SK-N-SH (cell line): Measurements from ENCODE around the gene PPP5C. TPM values are rescaled to one million over a fixed set of nuclear protein-coding genes. Genes with fewer than 3 reads are reported as not detected.

ENCODE experiments used
- CTCF ChIA-PET: fragments of 300-600, 350-600 bp; formaldehyde crosslinking; extraction: SDS; loops from one replicate; lab custom pipeline; 2021; lab: Yijun Ruan, JAX
- POLR2A ChIA-PET: fragments of 350-600 bp; sonication (Branson Sonifier 250); formaldehyde crosslinking; extraction: SDS; loops from one replicate; lab custom pipeline; 2020; ENCODE audit warnings: antibody characterized with exemption, inconsistent platforms; lab: Yijun Ruan, JAX
- DNase-seq: peaks from one replicate; pipeline ENCODE4 v3.0.0; 2012
- H2AFZ ChIP-seq: fragments of 200-600 bp; sonication (generic); 2 replicates; pipeline ENCODE4 v1.8.1; 2016; ENCODE audit warnings: antibody characterized with exemption, mild to moderate bottlenecking, low read depth
- H3F3A ChIP-seq: fragments of 200-600 bp; sonication (generic); replicated peaks from 2 replicates; pipeline ENCODE3; 2016; ENCODE audit warnings: antibody characterized with exemption, mild to moderate bottlenecking; ENCODE audit not compliant: insufficient read depth
- H3K27ac ChIP-seq, 2 experiments: fragments of 200-500 bp in 1 of 2; fragments of 200-600 bp in 1 of 2; sonication (Bioruptor generic) in 1 of 2; sonication (generic), shearing (Covaris generic) in 1 of 2; 2 replicates each; pipeline versions ENCODE4 v1.5.1 to v1.6.1; 2014 to 2016; ENCODE audit warnings: low read depth in 2 of 2, inconsistent platforms in 1 of 2, low read length in 1 of 2, mild to moderate bottlenecking in 1 of 2, mixed read lengths in 1 of 2
- H3K27me3 ChIP-seq: fragments of 200-600 bp; sonication (generic), shearing (Covaris generic); 2 replicates; pipeline ENCODE4 v1.6.1; 2016; ENCODE audit warnings: mixed run types; ENCODE audit not compliant: insufficient read depth
- H3K36me3 ChIP-seq, 2 experiments: fragments of 200-500 bp in 1 of 2; fragments of 200-600 bp in 1 of 2; sonication (Bioruptor generic) in 1 of 2; sonication (generic) in 1 of 2; replicated peaks in 1 of 2; 2 replicates each; pipeline versions ENCODE3 to v1.5.1; 2014 to 2016; ENCODE audit warnings: low read length in 1 of 2, mild to moderate bottlenecking in 1 of 2; ENCODE audit not compliant: insufficient read depth in 2 of 2, control insufficient read depth in 1 of 2
- H3K4me1 ChIP-seq, 2 experiments: fragments of 200-500 bp in 1 of 2; fragments of 200-600 bp in 1 of 2; sonication (Bioruptor generic) in 1 of 2; sonication (generic), shearing (Covaris generic) in 1 of 2; 2 replicates each; pipeline versions ENCODE4 v1.5.1 to v1.6.1; 2014 to 2016; ENCODE audit warnings: low read depth in 1 of 2, low read length in 1 of 2, mixed run types in 1 of 2; ENCODE audit not compliant: insufficient read depth in 2 of 2, control insufficient read depth in 1 of 2
- H3K4me2 ChIP-seq: fragments of 200-600 bp; sonication (generic), shearing (Covaris generic); 2 replicates; pipeline ENCODE4 v1.6.1; 2017; ENCODE audit warnings: mixed run types
- H3K4me3 ChIP-seq, 2 experiments: fragments of 200-500 bp in 1 of 2; fragments of 200-600 bp in 1 of 2; sonication (Bioruptor generic) in 1 of 2; sonication (generic), shearing (Covaris generic) in 1 of 2; 2 replicates each; pipeline versions ENCODE4 v1.5.1 to v1.8.1; 2014 to 2016; ENCODE audit warnings: low read depth in 2 of 2, inconsistent platforms in 1 of 2, low read length in 1 of 2, mild to moderate bottlenecking in 1 of 2, mixed read lengths in 1 of 2, moderate library complexity in 1 of 2
- H3K79me2 ChIP-seq: fragments of 200-600 bp; sonication (generic); 2 replicates; pipeline ENCODE4 v1.8.1; 2017; ENCODE audit warnings: mild to moderate bottlenecking; ENCODE audit not compliant: insufficient read depth
- H3K9ac ChIP-seq: fragments of 200-600 bp; sonication (generic); 2 replicates; pipeline ENCODE4 v1.6.1; 2017; ENCODE audit warnings: mixed run types
- H3K9me2 ChIP-seq: fragments of 200-600 bp; sonication (generic); 2 replicates; pipeline ENCODE4 v1.6.1; 2017; ENCODE audit warnings: mixed run types
- H3K9me3 ChIP-seq: fragments of 200-600 bp; sonication (generic); 2 replicates; pipeline ENCODE4 v1.6.1; 2017; ENCODE audit warnings: mixed run types, mild to moderate bottlenecking, moderate library complexity
- H4K20me1 ChIP-seq: fragments of 200-600 bp; sonication (generic); 2 replicates; pipeline ENCODE4 v1.6.1; 2017; ENCODE audit warnings: mild to moderate bottlenecking, mixed run types; ENCODE audit not compliant: insufficient read depth
- CHD2 ChIP-seq: fragments of 150-350 bp; IDR thresholded peaks from 2 replicates; pipeline ENCODE4 v1.6.1; 2018; ENCODE audit warnings: low read length; ENCODE audit not compliant: partially characterized antibody
- ELF1 ChIP-seq: IDR thresholded peaks from 2 replicates; pipeline ENCODE4 v1.4.0; 2012
- EP300 ChIP-seq, 2 experiments: IDR thresholded peaks; 2 replicates each; pipeline versions ENCODE4 v1.4.0 to v1.6.1; 2012; ENCODE audit warnings: borderline replicate concordance in 1 of 2, low read depth in 1 of 2, low read length in 1 of 2
- EZH2phosphoT487 ChIP-seq: fragments of 200-600 bp; sonication (generic); IDR thresholded peaks from 2 replicates; pipeline ENCODE4 v1.6.1; 2017; ENCODE audit warnings: low read depth, mixed run types, mild to moderate bottlenecking, antibody characterized with exemption, moderate library complexity, borderline replicate concordance
- GABPA ChIP-seq: IDR thresholded peaks from 2 replicates; pipeline ENCODE4 v1.4.0; 2012; ENCODE audit warnings: low read depth, mild to moderate bottlenecking
- GATA2 ChIP-seq: sonication (generic); formaldehyde crosslinking; IDR thresholded peaks from 2 replicates; pipeline ENCODE4 v1.5.0; 2020; ENCODE audit warnings: mild to moderate bottlenecking, missing genetic modification reagents
- JUND ChIP-seq: IDR thresholded peaks from 2 replicates; pipeline ENCODE4 v1.4.0; 2012
- MEF2A ChIP-seq: IDR thresholded peaks from 2 replicates; pipeline ENCODE4 v1.4.0; 2012; ENCODE audit warnings: low read depth, borderline replicate concordance
- MXI1 ChIP-seq: IDR thresholded peaks from 2 replicates; pipeline ENCODE4 v1.6.1; 2012; ENCODE audit warnings: mild to moderate bottlenecking, low read depth, low read length, improper control_type of control experiment
- NFIC ChIP-seq: IDR thresholded peaks from 2 replicates; pipeline ENCODE4 v1.4.0; 2012; ENCODE audit warnings: borderline replicate concordance
- NRF1 ChIP-seq: IDR thresholded peaks from 2 replicates; pipeline ENCODE4 v1.6.1; 2012; ENCODE audit warnings: low read depth, mild to moderate bottlenecking, low read length
- POLR2AphosphoS5 ChIP-seq: IDR thresholded peaks from 2 replicates; pipeline ENCODE4 v1.6.1; 2012; ENCODE audit warnings: low read depth, low read length
- RFX5 ChIP-seq: IDR thresholded peaks from 2 replicates; pipeline ENCODE4 v1.6.1; 2012; ENCODE audit warnings: mild to moderate bottlenecking, improper control_type of control experiment, low read length
- RXRA ChIP-seq: IDR thresholded peaks from 2 replicates; pipeline ENCODE4 v1.4.0; 2012; ENCODE audit warnings: low read depth, mild to moderate bottlenecking, borderline replicate concordance
- SIN3A ChIP-seq: IDR thresholded peaks from 2 replicates; pipeline ENCODE4 v1.6.1; 2012; ENCODE audit warnings: low read depth, mild to moderate bottlenecking, low read length, moderate library complexity, borderline replicate concordance
- TAF1 ChIP-seq: IDR thresholded peaks from 2 replicates; pipeline ENCODE4 v1.6.1; 2012; ENCODE audit warnings: low read depth, mild to moderate bottlenecking, low read length, moderate library complexity, borderline replicate concordance
- TCF12 ChIP-seq: IDR thresholded peaks from 2 replicates; pipeline ENCODE4 v1.4.0; 2012
- whole genome bisulfite sequencing: methylation state at CpG from one replicate; pipeline ENCODE4 v1.1.6; 2017; ENCODE audit warnings: low lambda C conversion rate; 5-methylcytosine and 5-hydroxymethylcytosine counted together
- polyA plus RNA-seq, 3 experiments: library from polyadenylated mRNA; depleted of rRNA; stranded (reverse); fragments of >200 nt; gene quantifications; 2 replicates each; pipeline ENCODE4 v1.2.3, GENCODE V29; 2012
- TF ChIP-seq, protein P1 (sequence below): IDR thresholded peaks from 2 replicates; pipeline ENCODE4 v1.4.0; 2012; ENCODE audit warnings: low read depth, borderline replicate concordance
- TF ChIP-seq, protein P2 (sequence below): fragments of 200-600 bp; sonication (generic); IDR thresholded peaks from 2 replicates; pipeline ENCODE4 v1.6.1; 2017; ENCODE audit warnings: antibody characterized with exemption, mild to moderate bottlenecking, moderate library complexity

PPP5C gene
- polyA plus RNA-seq, 1 of the 3 experiments (the other 2 are of a cell fraction) = 162 TPM

DNA sequence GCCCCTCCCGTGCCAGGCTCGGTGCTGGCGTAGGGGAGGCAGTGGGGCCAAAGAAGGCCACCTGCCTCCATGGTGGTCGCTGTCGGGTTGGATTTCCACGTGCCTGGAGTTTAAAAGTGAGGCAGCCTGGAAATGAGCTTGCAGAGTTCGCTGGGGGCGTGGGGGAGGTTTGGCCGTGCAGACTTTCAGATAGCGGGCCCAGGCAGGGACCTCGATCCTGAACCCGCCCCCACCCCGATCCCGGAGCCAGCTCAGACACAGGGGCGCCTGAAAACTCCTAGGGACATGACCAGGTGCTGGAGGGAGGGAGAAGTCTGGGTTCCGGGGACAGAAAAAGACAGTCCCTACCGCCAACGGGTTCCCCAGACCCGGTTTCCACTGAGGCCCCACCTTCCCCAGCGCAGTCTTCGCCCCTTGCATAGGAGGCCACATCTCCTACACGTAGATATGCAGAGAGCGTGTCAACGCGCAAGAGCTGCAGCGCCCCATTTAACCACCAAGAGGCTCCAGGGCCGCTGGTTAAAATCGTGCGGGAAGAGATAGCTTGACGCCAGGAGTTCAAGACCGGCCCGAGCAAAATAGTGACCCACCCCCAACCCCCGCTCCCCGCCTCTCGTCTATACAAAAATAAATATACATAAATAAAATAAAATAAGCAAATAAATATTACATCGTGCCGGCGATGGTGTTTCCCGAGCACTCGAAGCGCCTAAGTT lies 58.0 kb downstream of the PPP5C start:
- H3K4me2 ChIP-seq = no peak overlapping the region
- H3F3A ChIP-seq = no peaks in the 10 kb centered on the region
- POLR2A ChIA-PET = no interaction called here
- CTCF ChIA-PET = interaction anchor here (0.7 to 14.4 kb wide), 7 partner anchors 9 to 125 kb away, joined by 3 to 463 read pairs (median 5); partner anchors contain the start of gene PNMA8A
- no peaks in the 10 kb centered on the region for H4K20me1 ChIP-seq
- H3K9me3 ChIP-seq = no peaks in the 10 kb centered on the region
- H3K9me2 ChIP-seq = no peaks in the 10 kb centered on the region
- DNase-seq = no peak
- no peaks in the 10 kb centered on the region for H3K4me1 ChIP-seq
- no peak overlapping the region for H3K9ac ChIP-seq
- H3K79me2 ChIP-seq = no peaks in the 10 kb centered on the region
- 85% methylated on average over 41 of the region's 41 CpGs for WGBS
- no peak overlapping the region for H2AFZ ChIP-seq
- H3K4me3 ChIP-seq = no peak overlapping the region
- no peaks in the 10 kb centered on the region for H3K36me3 ChIP-seq
- no peak overlapping the region for H3K27ac ChIP-seq
- no peaks in the 10 kb centered on the region for H3K27me3 ChIP-seq
- no peak for TF ChIP-seq RXRA
- TF ChIP-seq, protein P1, sequence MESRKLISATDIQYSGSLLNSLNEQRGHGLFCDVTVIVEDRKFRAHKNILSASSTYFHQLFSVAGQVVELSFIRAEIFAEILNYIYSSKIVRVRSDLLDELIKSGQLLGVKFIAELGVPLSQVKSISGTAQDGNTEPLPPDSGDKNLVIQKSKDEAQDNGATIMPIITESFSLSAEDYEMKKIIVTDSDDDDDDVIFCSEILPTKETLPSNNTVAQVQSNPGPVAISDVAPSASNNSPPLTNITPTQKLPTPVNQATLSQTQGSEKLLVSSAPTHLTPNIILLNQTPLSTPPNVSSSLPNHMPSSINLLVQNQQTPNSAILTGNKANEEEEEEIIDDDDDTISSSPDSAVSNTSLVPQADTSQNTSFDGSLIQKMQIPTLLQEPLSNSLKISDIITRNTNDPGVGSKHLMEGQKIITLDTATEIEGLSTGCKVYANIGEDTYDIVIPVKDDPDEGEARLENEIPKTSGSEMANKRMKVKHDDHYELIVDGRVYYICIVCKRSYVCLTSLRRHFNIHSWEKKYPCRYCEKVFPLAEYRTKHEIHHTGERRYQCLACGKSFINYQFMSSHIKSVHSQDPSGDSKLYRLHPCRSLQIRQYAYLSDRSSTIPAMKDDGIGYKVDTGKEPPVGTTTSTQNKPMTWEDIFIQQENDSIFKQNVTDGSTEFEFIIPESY = no peak
- TF ChIP-seq, protein P2, sequence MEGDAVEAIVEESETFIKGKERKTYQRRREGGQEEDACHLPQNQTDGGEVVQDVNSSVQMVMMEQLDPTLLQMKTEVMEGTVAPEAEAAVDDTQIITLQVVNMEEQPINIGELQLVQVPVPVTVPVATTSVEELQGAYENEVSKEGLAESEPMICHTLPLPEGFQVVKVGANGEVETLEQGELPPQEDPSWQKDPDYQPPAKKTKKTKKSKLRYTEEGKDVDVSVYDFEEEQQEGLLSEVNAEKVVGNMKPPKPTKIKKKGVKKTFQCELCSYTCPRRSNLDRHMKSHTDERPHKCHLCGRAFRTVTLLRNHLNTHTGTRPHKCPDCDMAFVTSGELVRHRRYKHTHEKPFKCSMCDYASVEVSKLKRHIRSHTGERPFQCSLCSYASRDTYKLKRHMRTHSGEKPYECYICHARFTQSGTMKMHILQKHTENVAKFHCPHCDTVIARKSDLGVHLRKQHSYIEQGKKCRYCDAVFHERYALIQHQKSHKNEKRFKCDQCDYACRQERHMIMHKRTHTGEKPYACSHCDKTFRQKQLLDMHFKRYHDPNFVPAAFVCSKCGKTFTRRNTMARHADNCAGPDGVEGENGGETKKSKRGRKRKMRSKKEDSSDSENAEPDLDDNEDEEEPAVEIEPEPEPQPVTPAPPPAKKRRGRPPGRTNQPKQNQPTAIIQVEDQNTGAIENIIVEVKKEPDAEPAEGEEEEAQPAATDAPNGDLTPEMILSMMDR = no peak
- TF ChIP-seq ELF1 = no peak
- TF ChIP-seq GABPA = no peak
- TF ChIP-seq MXI1 = no peak
- TF ChIP-seq NRF1 = no peak

DNA sequence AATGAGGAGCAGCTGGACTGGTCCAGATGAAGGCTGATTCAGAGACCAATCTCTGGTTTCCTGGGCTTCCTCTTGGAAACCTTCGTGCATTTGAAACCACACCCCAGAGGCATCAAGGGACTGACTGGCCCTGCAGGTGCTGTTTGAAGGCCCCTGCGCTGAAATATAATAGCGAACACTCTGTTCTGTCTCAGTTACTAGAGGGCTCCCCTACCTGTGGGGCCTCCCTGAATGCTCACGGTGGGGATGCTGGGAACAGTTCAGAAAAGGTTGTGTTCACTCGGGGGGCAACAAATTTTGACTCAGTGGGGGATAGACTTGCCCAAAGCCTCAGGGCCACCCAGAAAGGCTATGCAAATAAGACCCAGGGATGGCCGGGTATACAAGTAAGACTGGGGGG lies 60.1 kb downstream of the PPP5C start:
- no peak overlapping the region for H3K27ac ChIP-seq
- no peak overlapping the region for H3K9ac ChIP-seq
- DNase-seq = no peak
- H3K4me3 ChIP-seq = no peak overlapping the region
- H3K9me2 ChIP-seq = no peaks in the 10 kb centered on the region
- no peaks in the 10 kb centered on the region for H3F3A ChIP-seq
- no peaks in the 10 kb centered on the region for H3K9me3 ChIP-seq
- H4K20me1 ChIP-seq = no peaks in the 10 kb centered on the region
- POLR2A ChIA-PET = no interaction called here
- H3K36me3 ChIP-seq = no peaks in the 10 kb centered on the region
- H3K4me2 ChIP-seq = no peak overlapping the region
- H3K4me1 ChIP-seq = no peaks in the 10 kb centered on the region
- no peaks in the 10 kb centered on the region for H3K27me3 ChIP-seq
- no peaks in the 10 kb centered on the region for H3K79me2 ChIP-seq
- CTCF ChIA-PET = interaction anchor here (5.9 to 14.4 kb wide), 2 partner anchors 12 to 74 kb away, joined by 44 to 463 read pairs; partner anchors contain the start of gene PNMA8A
- 75% methylated on average over 5 of the region's 6 CpGs for WGBS
- no peak overlapping the region for H2AFZ ChIP-seq
- TF ChIP-seq RFX5 (no peak), TCF12 (no peak), RXRA (no peak), MEF2A (no peak), NFIC (no peak), EZH2phosphoT487 (no peak), POLR2AphosphoS5 (no peak), JUND (no peak), GATA2 (CRISPR knock-in tag) (no peak), TAF1 (no peak), EP300 (IDR thresholded peaks at IDR 0.05; ENCODE audit: borderline replicate concordance in 1 of 2, low read depth in 1 of 2, low read length in 1 of 2) (no peak), SIN3A (no peak), CHD2 (no peak)
- TF ChIP-seq, protein P2 = no peak
- TF ChIP-seq, all 33 proteins: peak for 0
